ENCODE measurements around the gene PDCD10. TPM values are rescaled to one million over a fixed set of nuclear protein-coding genes. Genes with fewer than 3 reads are reported as not detected.
A peak's percentile ranks its signal among the peaks of the same experiment; 100 is the strongest.

PDCD10 gene
- total RNA-seq, 1 donor from 2014 or later = 33.5 TPM

- DNase-seq (ENCODE audit: low spot score) = peak; percentile 66
Observed at GRCh38 chr3:167684388-167684993, 50.2 kb downstream of the PDCD10 start.

- no peak for DNase-seq (ENCODE audit: low spot score)
Observed at GRCh38 chr3:167679526-167679925, 55.2 kb downstream of the PDCD10 start.

GRCh38 chr3:167675848-167676247 is 58.8 kb downstream of the PDCD10 start:
- DNase-seq (ENCODE audit: low spot score) = no peak

- no peak for DNase-seq (ENCODE audit: low spot score)
Observed at GRCh38 chr3:167673221-167673620, 61.5 kb downstream of the PDCD10 start.

GRCh38 chr3:167671878-167672427 is 62.7 kb downstream of the PDCD10 start:
- no peak for DNase-seq (ENCODE audit: low spot score)

- no peak for DNase-seq (ENCODE audit: low spot score)
Observed at GRCh38 chr3:167669699-167670098, 65.0 kb downstream of the PDCD10 start.

- DNase-seq (ENCODE audit: low spot score) = no peak
Observed at GRCh38 chr3:167668651-167669050, 66.0 kb downstream of the PDCD10 start.

- DNase-seq (ENCODE audit: low spot score) = no peak
Observed at GRCh38 chr3:167666563-167666962, 68.1 kb downstream of the PDCD10 start.

GRCh38 chr3:167662919-167663400 is 71.7 kb downstream of the PDCD10 start:
- no peak for DNase-seq (ENCODE audit: low spot score)

- DNase-seq (ENCODE audit: low spot score) = no peak
Observed at GRCh38 chr3:167657684-167658225, 76.9 kb downstream of the PDCD10 start.

- no peak for DNase-seq (ENCODE audit: low spot score)
Observed at GRCh38 chr3:167656821-167657220, 77.9 kb downstream of the PDCD10 start.

- no peak for DNase-seq (ENCODE audit: low spot score)
Observed at GRCh38 chr3:167653760-167654159, 80.9 kb downstream of the PDCD10 start, which contains the start of gene WDR49. WDR49 (minus strand) TSS chr3:167653942; CDS start chr3:167653425, 517 bp downstream.

GRCh38 chr3:167653155-167653554 is 81.5 kb downstream of the PDCD10 start:
- DNase-seq (ENCODE audit: low spot score) = no peak

GRCh38 chr3:167651826-167652225 is 82.9 kb downstream of the PDCD10 start:
- DNase-seq (ENCODE audit: low spot score) = no peak

- no peak for DNase-seq (ENCODE audit: low spot score)
Observed at GRCh38 chr3:167650459-167650858, 84.2 kb downstream of the PDCD10 start.

GRCh38 chr3:167649746-167650145 is 84.9 kb downstream of the PDCD10 start:
- no peak for DNase-seq (ENCODE audit: low spot score)

- no peak for DNase-seq (ENCODE audit: low spot score)
Observed at GRCh38 chr3:167644611-167645010, 90.1 kb downstream of the PDCD10 start.

Other genes starting within 250 kb of the PDCD10 start
- 0.32 TPM for gene WDR49, start 81.0 kb downstream of the PDCD10 start, total RNA-seq
- gene SERPINI1, start 829 bp upstream of the PDCD10 start, total RNA-seq = 2.9 TPM